Endothelial cell of umbilical vein (primary cell): ENCODE measurements around the gene TRIM21. TPM values are rescaled to one million over a fixed set of nuclear protein-coding genes. Genes with fewer than 3 reads are reported as not detected.

Experiments
- BruUV-seq: library from RNA; stranded (reverse); fragments of 400-500 nt; replicated peaks from 2 replicates; lab custom pipeline; 2021; lab: Mats Ljungman, UMichigan
- CTCF ChIA-PET: fragments of 300-600, 350-600 bp; sonication (Branson Sonifier 250); formaldehyde crosslinking; loops from one replicate; lab custom pipeline; 2021; ENCODE audit warnings: antibody characterized with exemption, inconsistent platforms; lab: Charles Lee
- POLR2A ChIA-PET: fragments of 300-600, 350-600 bp; sonication (Branson Sonifier 250); formaldehyde crosslinking; loops from one replicate; lab custom pipeline; 2021; ENCODE audit warnings: antibody characterized with exemption, inconsistent platforms; lab: Charles Lee
- DNase-seq: peaks from one replicate; pipeline ENCODE4 v3.0.0-alpha.2; 2011; ENCODE audit warnings: low read depth, low spot score
- FAIRE-seq: peaks from 2 replicates; lab custom pipeline; 2011; peaks lifted over from hg19 to GRCh38; lab: Jason Lieb, UNC
- H2AFZ ChIP-seq: 2 replicates; pipeline ENCODE4 v1.6.0; 2012; ENCODE audit warnings: low read depth, low read length, control low read depth, inconsistent platforms
- H3K27ac ChIP-seq: 2 replicates; pipeline ENCODE4 v1.5.1; 2011; ENCODE audit warnings: low read depth, mild to moderate bottlenecking, control low read depth, low read length, moderate library complexity; ENCODE audit not compliant: insufficient read depth
- H3K27me3 ChIP-seq, 2 experiments: 2 replicates each; pipeline versions ENCODE4 v1.6.0 to v1.6.1; 2011; ENCODE audit warnings: low read length in 2 of 2, mixed read lengths in 1 of 2; ENCODE audit not compliant: control insufficient read depth in 2 of 2, insufficient read depth in 2 of 2
- H3K36me3 ChIP-seq, 2 experiments: 2 replicates in 1 of 2; 3 replicates in 1 of 2; pipeline ENCODE4 v1.5.1; 2011; ENCODE audit warnings: low read length in 2 of 2, mild to moderate bottlenecking in 1 of 2, moderate library complexity in 1 of 2; ENCODE audit not compliant: control insufficient read depth in 2 of 2, insufficient read depth in 2 of 2; ENCODE audit errors: extremely low read depth in 1 of 2
- H3K4me1 ChIP-seq: 3 replicates; pipeline ENCODE4 v1.5.1; 2011; ENCODE audit warnings: mild to moderate bottlenecking, low read length; ENCODE audit not compliant: control insufficient read depth, insufficient read depth; ENCODE audit errors: extremely low read depth
- H3K4me2 ChIP-seq: 2 replicates; pipeline ENCODE4 v1.6.1; 2011; ENCODE audit warnings: low read length, control low read depth, mixed read lengths; ENCODE audit not compliant: insufficient read depth
- H3K4me3 ChIP-seq, 3 experiments: fragments of 200-600 bp in 1 of 3; sonication (generic), shearing (Covaris generic) in 1 of 3; replicated peaks in 1 of 3; 2 replicates each; pipeline ENCODE4 v1.5.1; 2011 to 2016; ENCODE audit warnings: control low read depth in 3 of 3, low read length in 3 of 3, mild to moderate bottlenecking in 2 of 3, inconsistent platforms in 1 of 3, low read depth in 1 of 3, moderate library complexity in 1 of 3; ENCODE audit not compliant: insufficient read depth in 1 of 3
- H3K79me2 ChIP-seq: 2 replicates; pipeline ENCODE4 v1.6.0; 2012; ENCODE audit warnings: low read length, inconsistent platforms; ENCODE audit not compliant: control insufficient read depth, insufficient read depth
- H3K9ac ChIP-seq: replicated peaks from 2 replicates; pipeline ENCODE3; 2011; ENCODE audit warnings: low read length, control low read depth; ENCODE audit not compliant: insufficient read depth; ENCODE audit errors: extremely low read depth
- H3K9me1 ChIP-seq: replicated peaks from 3 replicates; pipeline ENCODE4 v1.6.0; 2011; ENCODE audit warnings: mild to moderate bottlenecking, low read length; ENCODE audit not compliant: control insufficient read depth, insufficient read depth; ENCODE audit errors: extremely low read depth
- H3K9me3 ChIP-seq: replicated peaks from 2 replicates; pipeline ENCODE4 v1.5.1; 2012; ENCODE audit warnings: low read length, inconsistent platforms; ENCODE audit not compliant: control insufficient read depth, insufficient read depth
- H4K20me1 ChIP-seq: replicated peaks from 2 replicates; pipeline ENCODE3; 2011; ENCODE audit warnings: mild to moderate bottlenecking, low read length; ENCODE audit not compliant: control insufficient read depth, insufficient read depth; ENCODE audit errors: extremely low read depth
- EZH2 ChIP-seq: IDR thresholded peaks from 2 replicates; pipeline ENCODE4 v1.6.1; 2012; ENCODE audit warnings: borderline replicate concordance, low read depth, mild to moderate bottlenecking, moderate library complexity, low read length, inconsistent platforms; ENCODE audit not compliant: severe bottlenecking
- FOS ChIP-seq: IDR thresholded peaks from 2 replicates; pipeline ENCODE4 v1.6.1; 2011; ENCODE audit warnings: mild to moderate bottlenecking, low read length, moderate library complexity, borderline replicate concordance; ENCODE audit not compliant: insufficient read depth
- GATA2 ChIP-seq: IDR thresholded peaks from 2 replicates; pipeline ENCODE4 v1.7.0; 2011; ENCODE audit warnings: low read depth, mild to moderate bottlenecking, moderate library complexity, mixed read lengths, low read length; ENCODE audit not compliant: insufficient read length, insufficient read depth
- JUN ChIP-seq: IDR thresholded peaks from 2 replicates; pipeline ENCODE4 v1.6.1; 2011; ENCODE audit warnings: borderline replicate concordance, low read depth; ENCODE audit not compliant: insufficient read length, insufficient read depth
- MYC ChIP-seq: IDR thresholded peaks from one replicate; pipeline ENCODE4 v1.6.1; 2011; ENCODE audit warnings: mild to moderate bottlenecking, low read depth, low read length
- POLR2A ChIP-seq: IDR thresholded peaks from 2 replicates; pipeline ENCODE4 v1.6.1; 2012; ENCODE audit warnings: low read depth, mild to moderate bottlenecking, control low read depth, low read length
- POLR2AphosphoS5 ChIP-seq: IDR thresholded peaks from 2 replicates; pipeline ENCODE4 v1.6.1; 2012; ENCODE audit warnings: low read depth, mild to moderate bottlenecking, control low read depth, low read length, moderate library complexity; ENCODE audit not compliant: insufficient read depth
- dilution Hi-C: fragments of 300-500 bp; cut with MboI; formaldehyde crosslinking; loops from one replicate; pipeline ENCODE4 v1.15.0; 2019; ENCODE audit warnings: low sequenced_read_pairs; ENCODE audit not compliant: extremely low pct_ligation_motif_present
- intact Hi-C: fragments of 100-400 bp; cut with micrococcal nuclease; formaldehyde crosslinking; loops from one replicate; pipeline ENCODE4 v1.10.0; 2022
- polyA plus RNA-seq, 4 experiments: library from polyadenylated mRNA; depleted of rRNA in 3 of 4; stranded (reverse) in 3 of 4; unstranded in 1 of 4; fragments of >200 nt; gene quantifications; 2 replicates each; pipeline versions ENCODE4 v1.2.1 to v1.2.3, GENCODE V29; 2011 to 2012; ENCODE audit warnings: missing spikeins in 1 of 4
- total RNA-seq: library from RNA; stranded (reverse); gene quantifications from 2 replicates; pipeline ENCODE4 v1.2.3, GENCODE V29; 2021
- TF ChIP-seq, protein P1 (sequence below), 2 donors: IDR thresholded peaks; 1 replicate in 1 of 2; 2 replicates in 1 of 2; pipeline ENCODE4 v1.5.1; 2011; ENCODE audit warnings: low read length in 2 of 2, mild to moderate bottlenecking in 2 of 2, moderate library complexity in 2 of 2, control low read depth in 1 of 2, inconsistent platforms in 1 of 2, low read depth in 1 of 2; ENCODE audit not compliant: insufficient read depth in 1 of 2; ENCODE audit errors: extremely low read depth in 1 of 2
- TF ChIP-seq, protein P2 (sequence below): IDR thresholded peaks from 2 replicates; pipeline ENCODE4 v1.6.1; 2011; ENCODE audit not compliant: insufficient read depth, insufficient read length

TRIM21 gene
- total and polyA plus RNA-seq, 2 donors (not counting 3 experiments of a cell fraction or from before 2014, with no cell fraction given): 18.9 to 20.8 TPM

DNA sequence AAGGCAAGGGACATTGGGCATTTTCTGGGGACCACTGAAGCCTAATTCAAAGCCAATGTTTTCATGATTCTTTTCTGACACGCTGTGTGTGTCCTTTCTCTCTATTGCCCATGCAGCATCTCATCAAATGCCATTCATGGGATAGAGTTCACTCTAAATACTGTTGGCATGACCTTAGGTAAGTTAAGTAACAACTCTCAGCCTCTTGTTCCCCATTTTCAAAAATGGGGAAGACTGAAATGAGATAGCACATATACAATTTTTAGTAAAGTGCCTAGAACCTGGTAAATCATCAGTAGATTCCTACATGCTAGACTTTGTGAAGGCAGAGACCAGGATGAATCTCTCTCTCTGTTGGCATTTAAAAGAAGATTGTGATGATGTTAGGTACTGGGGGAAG lies 42.9 kb upstream of the TRIM21 start:
- TF ChIP-seq MYC (no peak), POLR2A (no peak), POLR2AphosphoS5 (no peak), GATA2 (no peak), JUN (no peak), EZH2 (no peak), FOS (no peak)
- TF ChIP-seq, protein P1, sequence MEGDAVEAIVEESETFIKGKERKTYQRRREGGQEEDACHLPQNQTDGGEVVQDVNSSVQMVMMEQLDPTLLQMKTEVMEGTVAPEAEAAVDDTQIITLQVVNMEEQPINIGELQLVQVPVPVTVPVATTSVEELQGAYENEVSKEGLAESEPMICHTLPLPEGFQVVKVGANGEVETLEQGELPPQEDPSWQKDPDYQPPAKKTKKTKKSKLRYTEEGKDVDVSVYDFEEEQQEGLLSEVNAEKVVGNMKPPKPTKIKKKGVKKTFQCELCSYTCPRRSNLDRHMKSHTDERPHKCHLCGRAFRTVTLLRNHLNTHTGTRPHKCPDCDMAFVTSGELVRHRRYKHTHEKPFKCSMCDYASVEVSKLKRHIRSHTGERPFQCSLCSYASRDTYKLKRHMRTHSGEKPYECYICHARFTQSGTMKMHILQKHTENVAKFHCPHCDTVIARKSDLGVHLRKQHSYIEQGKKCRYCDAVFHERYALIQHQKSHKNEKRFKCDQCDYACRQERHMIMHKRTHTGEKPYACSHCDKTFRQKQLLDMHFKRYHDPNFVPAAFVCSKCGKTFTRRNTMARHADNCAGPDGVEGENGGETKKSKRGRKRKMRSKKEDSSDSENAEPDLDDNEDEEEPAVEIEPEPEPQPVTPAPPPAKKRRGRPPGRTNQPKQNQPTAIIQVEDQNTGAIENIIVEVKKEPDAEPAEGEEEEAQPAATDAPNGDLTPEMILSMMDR (IDR thresholded peaks at IDR 0.05; ENCODE audit: extremely low read depth in 1 of 2, insufficient read depth in 1 of 2, low read depth in 1 of 2, low read length in 2 of 2): no peak
- TF ChIP-seq, protein P2, sequence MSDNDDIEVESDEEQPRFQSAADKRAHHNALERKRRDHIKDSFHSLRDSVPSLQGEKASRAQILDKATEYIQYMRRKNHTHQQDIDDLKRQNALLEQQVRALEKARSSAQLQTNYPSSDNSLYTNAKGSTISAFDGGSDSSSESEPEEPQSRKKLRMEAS: no peak
- Histone ChIP-seq H3K79me2 (no peaks in the 10 kb centered on the region), H3K36me3 (no peaks in the 10 kb centered on the region), H3K27ac (no peak overlapping the region), H4K20me1 (no peaks in the 10 kb centered on the region), H3K9me3 (no peaks in the 10 kb centered on the region), H3K4me2 (no peak overlapping the region), H3K9ac (no peak overlapping the region), H2AFZ (no peak overlapping the region), H3K9me1 (no peaks in the 10 kb centered on the region), H3K4me3 (no peak overlapping the region), H3K4me1 (no peaks in the 10 kb centered on the region), H3K27me3 (peaks cover 0 to 2% of the 10 kb centered on the region in 2 experiments)
- dilution Hi-C loops: no loop called here
- no TSS peak for BruUV-seq
- DNase-seq (no peak), FAIRE-seq (no peak)
- ChIA-PET CTCF (interaction anchor here (1.4 kb wide), 1 partner anchor 249 kb away, joined by 4 read pairs; no protein-coding TSS in a partner anchor), POLR2A (no interaction called here)
- intact Hi-C loops: no loop called here
